OCI-LY1 (cell line): ENCODE data around the gene FGFR2.

Experiments used
- H2AFZ ChIP-seq: fragments of 200-600 bp; sonication (generic), shearing (Covaris generic); 2 replicates; pipeline ENCODE4 v1.6.0; 2014; ENCODE audit warnings: antibody characterized with exemption, mild to moderate bottlenecking, low read length
- H3F3A ChIP-seq: fragments of 200-600 bp; sonication (generic), shearing (Covaris generic); 2 replicates; pipeline ENCODE4 v1.6.0; 2014; ENCODE audit warnings: mild to moderate bottlenecking, antibody characterized with exemption, low read length, moderate library complexity; ENCODE audit not compliant: insufficient read depth
- H3K27ac ChIP-seq: fragments of 200-600 bp; sonication (generic); 2 replicates; pipeline ENCODE4 v1.5.1; 2014; ENCODE audit warnings: low read length, mixed run types, mild to moderate bottlenecking, low read depth; ENCODE audit not compliant: poor library complexity, severe bottlenecking
- H3K27me3 ChIP-seq: fragments of 200-600 bp; sonication (generic); 2 replicates; pipeline ENCODE4 v1.6.0; 2014; ENCODE audit warnings: antibody characterized with exemption, mild to moderate bottlenecking, low read length, moderate library complexity; ENCODE audit not compliant: insufficient read depth
- H3K36me3 ChIP-seq: fragments of 200-600 bp; sonication (generic); 2 replicates; pipeline ENCODE4 v1.6.1; 2014; ENCODE audit warnings: mild to moderate bottlenecking, antibody characterized with exemption, low read length, moderate library complexity, mixed read lengths; ENCODE audit not compliant: insufficient read depth
- H3K4me1 ChIP-seq: fragments of 200-600 bp; sonication (generic); 2 replicates; pipeline ENCODE4 v1.5.1; 2014; ENCODE audit warnings: mild to moderate bottlenecking, low read length, moderate library complexity; ENCODE audit not compliant: insufficient read depth, severe bottlenecking
- H3K4me2 ChIP-seq: fragments of 200-600 bp; sonication (generic), shearing (Covaris generic); 2 replicates; pipeline ENCODE4 v1.6.1; 2014; ENCODE audit warnings: low read length
- H3K4me3 ChIP-seq: fragments of 200-600 bp; sonication (generic); 2 replicates; pipeline ENCODE4 v1.5.1; 2014; ENCODE audit warnings: low read length, low read depth, mild to moderate bottlenecking, mixed read lengths; ENCODE audit not compliant: poor library complexity, severe bottlenecking
- H3K79me2 ChIP-seq: fragments of 200-600 bp; shearing (Covaris generic); 2 replicates; pipeline ENCODE4 v1.6.1; 2016; ENCODE audit warnings: mixed run types, low read length, mixed read lengths; ENCODE audit not compliant: insufficient read depth
- H3K9ac ChIP-seq: fragments of 200-600 bp; sonication (generic), shearing (Covaris generic); 2 replicates; pipeline ENCODE4 v1.6.1; 2014; ENCODE audit warnings: mild to moderate bottlenecking, low read length, mixed read lengths
- H3K9me2 ChIP-seq: fragments of 200-600 bp; sonication (generic), shearing (Covaris generic); 2 replicates; pipeline ENCODE4 v1.6.1; 2014; ENCODE audit warnings: low read depth, mild to moderate bottlenecking, low read length, mixed read lengths
- H3K9me3 ChIP-seq: fragments of 200-600 bp; shearing (Covaris generic); 2 replicates; pipeline ENCODE4 v1.6.1; 2014; ENCODE audit warnings: low read length, mixed read lengths
- H4K20me1 ChIP-seq: fragments of 200-600 bp; sonication (generic), shearing (Covaris generic); 2 replicates; pipeline ENCODE4 v1.6.0; 2016; ENCODE audit warnings: mild to moderate bottlenecking, low read length; ENCODE audit not compliant: insufficient read depth
- EZH2 ChIP-seq: fragments of 200-600 bp; sonication (generic), shearing (Covaris generic); IDR thresholded peaks from 2 replicates; pipeline ENCODE4 v1.8.0; 2017; ENCODE audit warnings: borderline replicate concordance, mixed run types, mild to moderate bottlenecking, antibody characterized with exemption, low read length, moderate library complexity, mixed read lengths
- TF ChIP-seq, protein P1 (sequence below): fragments of 200-600 bp; sonication (generic), shearing (Covaris generic); IDR thresholded peaks from 2 replicates; pipeline ENCODE4 v1.5.1; 2017; ENCODE audit warnings: mild to moderate bottlenecking, antibody characterized with exemption, low read length, moderate library complexity, mixed read lengths

FGFR2 gene

DNA sequence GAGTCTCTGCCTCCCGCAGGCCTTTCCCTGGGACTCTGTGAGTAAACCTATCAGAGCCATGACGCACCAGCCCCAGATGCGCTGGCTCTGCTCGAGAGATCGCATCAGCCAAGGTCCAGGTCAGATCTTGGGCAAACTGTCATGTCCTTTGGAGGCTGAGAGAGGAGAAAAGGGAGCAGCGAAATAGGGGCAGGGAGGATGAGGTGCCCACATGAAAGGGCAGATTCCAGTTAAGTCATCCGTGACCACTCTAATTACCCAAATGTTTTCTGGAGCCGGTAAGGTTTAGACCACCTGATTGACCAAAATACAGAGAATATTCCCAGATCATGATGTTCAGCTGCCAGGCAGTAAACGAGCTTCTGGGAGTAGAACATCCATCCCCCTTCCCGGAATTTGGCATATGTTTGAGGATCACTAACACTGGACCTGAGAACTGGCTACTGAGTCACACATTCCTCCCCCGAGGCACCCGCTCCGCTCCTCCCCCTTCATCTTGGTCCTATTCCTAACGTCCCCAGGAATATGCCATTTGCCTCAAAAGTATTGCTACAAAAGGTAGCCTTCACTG lies 88.0 kb downstream of the FGFR2 start:
- H3K79me2 ChIP-seq, result no peaks in the 10 kb centered on the region

DNA sequence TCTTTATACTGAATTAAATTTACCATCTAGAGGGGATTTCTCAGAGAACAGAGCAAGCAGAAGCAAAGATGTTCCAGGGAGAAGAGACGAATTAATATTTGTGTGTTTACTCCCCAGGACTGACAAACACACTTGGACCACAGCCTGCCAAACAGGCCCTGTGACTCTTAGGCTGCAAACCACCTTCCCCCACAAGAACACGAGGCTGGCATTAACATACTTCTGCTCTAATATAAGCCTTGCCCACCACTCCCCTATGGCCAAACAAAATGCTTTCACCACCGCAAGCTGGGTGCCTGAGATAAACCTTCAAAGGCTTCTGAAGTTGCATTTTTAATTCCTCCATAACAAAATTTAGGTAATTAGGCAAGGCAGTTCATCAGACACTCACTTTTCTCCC lies 88.4 kb downstream of the FGFR2 start:
- Histone ChIP-seq H4K20me1 (no peaks in the 10 kb centered on the region), H3K4me1 (no peaks in the 10 kb centered on the region), H3K79me2 (no peaks in the 10 kb centered on the region), H3K4me3 (no peak overlapping the region), H3K4me2 (no peak overlapping the region), H3K36me3 (no peaks in the 10 kb centered on the region; the same call in 1 of the 2 replicates), H3K27me3 (no peaks in the 10 kb centered on the region), H3F3A (no peaks in the 10 kb centered on the region), H3K27ac (no peak overlapping the region), H2AFZ (no peak overlapping the region), H3K9me3 (no peaks in the 10 kb centered on the region), H3K9ac (no peak overlapping the region), H3K9me2 (no peaks in the 10 kb centered on the region)
- TF ChIP-seq EZH2, result no peak
- TF ChIP-seq, protein P1, sequence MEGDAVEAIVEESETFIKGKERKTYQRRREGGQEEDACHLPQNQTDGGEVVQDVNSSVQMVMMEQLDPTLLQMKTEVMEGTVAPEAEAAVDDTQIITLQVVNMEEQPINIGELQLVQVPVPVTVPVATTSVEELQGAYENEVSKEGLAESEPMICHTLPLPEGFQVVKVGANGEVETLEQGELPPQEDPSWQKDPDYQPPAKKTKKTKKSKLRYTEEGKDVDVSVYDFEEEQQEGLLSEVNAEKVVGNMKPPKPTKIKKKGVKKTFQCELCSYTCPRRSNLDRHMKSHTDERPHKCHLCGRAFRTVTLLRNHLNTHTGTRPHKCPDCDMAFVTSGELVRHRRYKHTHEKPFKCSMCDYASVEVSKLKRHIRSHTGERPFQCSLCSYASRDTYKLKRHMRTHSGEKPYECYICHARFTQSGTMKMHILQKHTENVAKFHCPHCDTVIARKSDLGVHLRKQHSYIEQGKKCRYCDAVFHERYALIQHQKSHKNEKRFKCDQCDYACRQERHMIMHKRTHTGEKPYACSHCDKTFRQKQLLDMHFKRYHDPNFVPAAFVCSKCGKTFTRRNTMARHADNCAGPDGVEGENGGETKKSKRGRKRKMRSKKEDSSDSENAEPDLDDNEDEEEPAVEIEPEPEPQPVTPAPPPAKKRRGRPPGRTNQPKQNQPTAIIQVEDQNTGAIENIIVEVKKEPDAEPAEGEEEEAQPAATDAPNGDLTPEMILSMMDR, result no peak

More for the DNA sequence above, 88.0 kb downstream of the FGFR2 start:
- Histone ChIP-seq H3K9me3 (no peaks in the 10 kb centered on the region), H3K27me3 (no peaks in the 10 kb centered on the region), H3K4me1 (no peaks in the 10 kb centered on the region), H3K27ac (no peak overlapping the region), H4K20me1 (no peaks in the 10 kb centered on the region), H3K36me3 (no peaks in the 10 kb centered on the region; the same call in 1 of the 2 replicates), H3K9ac (no peak overlapping the region), H3K4me2 (no peak overlapping the region), H2AFZ (no peak overlapping the region), H3K4me3 (no peak overlapping the region), H3F3A (no peaks in the 10 kb centered on the region), H3K9me2 (no peaks in the 10 kb centered on the region)
- no peak for TF ChIP-seq EZH2
- TF ChIP-seq, protein P1, result no peak

DNA sequence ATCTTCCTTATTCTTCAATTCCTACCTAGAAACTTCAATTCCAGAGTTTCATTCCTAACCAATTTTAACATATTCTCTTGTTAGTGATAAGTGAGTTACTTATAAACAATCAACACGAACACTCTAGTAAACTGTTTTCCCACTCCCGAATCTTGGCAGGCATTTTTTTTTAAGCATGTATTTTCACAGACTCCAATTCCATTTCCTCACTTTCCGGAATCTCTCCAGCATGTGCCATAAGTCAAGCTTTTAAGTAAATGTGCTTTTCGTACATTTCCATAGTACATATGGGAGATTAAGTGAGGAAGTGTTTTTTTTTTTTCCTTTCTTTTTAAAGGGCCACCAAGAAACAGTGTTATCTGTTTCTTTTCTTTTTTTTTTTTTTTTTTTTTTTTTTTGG lies 89.1 kb downstream of the FGFR2 start:
- Histone ChIP-seq H2AFZ (no peak overlapping the region), H3K4me3 (no peak overlapping the region), H3K9me2 (no peaks in the 10 kb centered on the region), H3K9me3 (no peaks in the 10 kb centered on the region), H3K27ac (no peak overlapping the region), H3K9ac (no peak overlapping the region), H3K79me2 (no peaks in the 10 kb centered on the region), H3K27me3 (no peaks in the 10 kb centered on the region), H3F3A (no peaks in the 10 kb centered on the region), H3K36me3 (no peaks in the 10 kb centered on the region; the same call in 1 of the 2 replicates), H3K4me1 (no peaks in the 10 kb centered on the region), H4K20me1 (no peaks in the 10 kb centered on the region), H3K4me2 (no peak overlapping the region)
- TF ChIP-seq, protein P1, result no peak
- no peak for TF ChIP-seq EZH2
